T-helper 2 cell treated with Interferon-gamma antibody and Interleukin-4, amounts not matched to agents 5 μg/mL and 100 μg/mL, for 36 hours (primary cell): ENCODE results near the gene PRKD2.

Experiments
- DNase-seq: peaks from one replicate; pipeline ENCODE4 v3.0.0; 2021; ENCODE audit warnings: low spot score
- H3K27ac Mint-ChIP-seq: one replicate; pipeline ENCODE4 v1.8.0; 2021; ENCODE audit warnings: mild to moderate bottlenecking, mixed read lengths
- H3K27me3 Mint-ChIP-seq: one replicate; pipeline ENCODE4 v1.8.0; 2021; ENCODE audit warnings: low read depth, mixed read lengths
- H3K36me3 Mint-ChIP-seq: one replicate; pipeline ENCODE4 v1.8.0; 2021; ENCODE audit warnings: low read depth, mixed read lengths
- H3K4me1 Mint-ChIP-seq: one replicate; pipeline ENCODE4 v1.8.0; 2021; ENCODE audit warnings: low read depth, mixed read lengths
- H3K4me3 Mint-ChIP-seq: one replicate; pipeline ENCODE4 v1.8.0; 2022; ENCODE audit warnings: mild to moderate bottlenecking, moderate library complexity, mixed read lengths
- H3K9me3 Mint-ChIP-seq: one replicate; pipeline ENCODE4 v1.8.0; 2021; ENCODE audit warnings: mixed read lengths

The PRKD2 gene

DNA sequence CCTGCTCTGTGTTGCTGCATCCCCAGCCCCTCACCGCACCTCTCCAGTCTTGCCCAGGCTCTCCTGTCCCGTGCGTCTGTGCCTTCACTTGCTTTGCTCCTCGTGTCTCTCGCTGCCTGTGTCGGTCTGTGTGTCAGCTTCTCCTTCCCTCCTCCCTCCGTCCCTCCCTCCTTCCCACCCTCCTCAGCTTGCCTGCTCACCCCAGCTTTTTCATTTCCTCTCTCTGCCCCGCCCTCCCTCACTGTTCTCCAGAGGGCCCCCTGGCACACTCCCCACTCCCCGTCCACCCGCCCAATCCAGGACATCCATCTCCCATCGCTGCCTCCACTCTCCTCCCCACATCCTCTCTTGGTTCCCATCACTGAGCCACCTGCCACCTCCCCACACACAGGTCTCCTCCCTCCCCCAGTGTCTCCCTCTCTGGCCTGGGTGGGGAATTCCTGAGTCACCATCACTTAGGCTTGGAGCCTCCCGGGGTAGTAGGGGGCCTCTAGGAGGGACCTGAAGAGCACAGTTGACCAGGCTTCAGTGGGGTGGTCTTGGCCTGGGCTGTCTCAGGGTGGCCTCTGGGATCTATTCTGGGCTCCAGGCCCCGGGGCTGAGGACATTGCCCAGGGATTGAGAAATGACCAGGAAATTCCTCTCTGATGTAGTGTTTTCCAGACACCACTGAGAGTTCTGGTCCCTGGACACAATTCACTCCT is 91.8 kb downstream of the PRKD2 start, which contains the start of gene PTGIR:
PTGIR (minus strand) TSS at position 132 of the 704 bp plus-strand sequence. CDS start 864 bp downstream, outside the sequence.
- Mint-ChIP-seq H3K4me3 (peak within 1 kb of the TSS; percentile 84), H3K27me3 (no peaks in the 10 kb centered on the region), H3K9me3 (no peaks in the 10 kb centered on the region), H3K4me1 (peaks cover 35% of the 10 kb centered on the region), H3K36me3 (peaks cover 8% of the 10 kb centered on the region), H3K27ac (peak within 1 kb of the TSS; percentile 87)
- DNase-seq = peak; percentile 59
